OCI-LY3 (cell line): ENCODE measurements around the gene ZBTB44.

Experiments used
- EZH2phosphoT487 ChIP-seq: fragments of 200-600 bp; shearing (Covaris generic); IDR thresholded peaks from 2 replicates; pipeline ENCODE4 v1.6.1; 2018; ENCODE audit warnings: antibody characterized with exemption, mixed run types, low read depth
- TF ChIP-seq, protein P1 (sequence below): fragments of 200-600, 300-600 bp; sonication (generic); IDR thresholded peaks from 2 replicates; pipeline ENCODE4 v1.5.1; 2014; ENCODE audit warnings: antibody characterized with exemption, low read length, low read depth

DNA sequence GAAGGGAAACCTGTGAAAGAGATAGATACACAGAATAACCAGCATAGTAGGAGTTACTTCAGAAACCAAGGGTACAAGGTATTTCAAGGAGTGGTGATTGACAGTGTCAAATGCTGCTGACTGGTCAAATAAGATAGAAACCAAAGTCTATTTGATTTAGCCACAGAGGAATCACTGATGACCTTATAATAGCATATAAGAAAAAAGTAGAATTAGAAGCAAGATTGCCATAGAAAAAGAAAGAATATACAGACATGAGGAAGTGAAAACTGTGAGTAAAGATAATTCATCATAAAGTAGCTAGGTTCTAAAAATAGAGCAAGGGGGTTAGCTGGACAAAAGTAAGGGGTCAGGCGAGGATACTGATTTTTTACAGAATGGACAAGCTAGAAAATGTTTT is 14.2 kb downstream of the ZBTB44 start:
- TF ChIP-seq, protein P1, sequence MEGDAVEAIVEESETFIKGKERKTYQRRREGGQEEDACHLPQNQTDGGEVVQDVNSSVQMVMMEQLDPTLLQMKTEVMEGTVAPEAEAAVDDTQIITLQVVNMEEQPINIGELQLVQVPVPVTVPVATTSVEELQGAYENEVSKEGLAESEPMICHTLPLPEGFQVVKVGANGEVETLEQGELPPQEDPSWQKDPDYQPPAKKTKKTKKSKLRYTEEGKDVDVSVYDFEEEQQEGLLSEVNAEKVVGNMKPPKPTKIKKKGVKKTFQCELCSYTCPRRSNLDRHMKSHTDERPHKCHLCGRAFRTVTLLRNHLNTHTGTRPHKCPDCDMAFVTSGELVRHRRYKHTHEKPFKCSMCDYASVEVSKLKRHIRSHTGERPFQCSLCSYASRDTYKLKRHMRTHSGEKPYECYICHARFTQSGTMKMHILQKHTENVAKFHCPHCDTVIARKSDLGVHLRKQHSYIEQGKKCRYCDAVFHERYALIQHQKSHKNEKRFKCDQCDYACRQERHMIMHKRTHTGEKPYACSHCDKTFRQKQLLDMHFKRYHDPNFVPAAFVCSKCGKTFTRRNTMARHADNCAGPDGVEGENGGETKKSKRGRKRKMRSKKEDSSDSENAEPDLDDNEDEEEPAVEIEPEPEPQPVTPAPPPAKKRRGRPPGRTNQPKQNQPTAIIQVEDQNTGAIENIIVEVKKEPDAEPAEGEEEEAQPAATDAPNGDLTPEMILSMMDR, result no peak
- TF ChIP-seq EZH2phosphoT487, result no peak
